Gastroesophageal sphincter (tissue), 3 donors: ENCODE results near the gene ZSWIM4.

Experiments used
- CTCF ChIP-seq, 4 experiments: fragments of 200-600 bp in 2 of 4; fragments of 450-650 bp in 2 of 4; sonication (generic) in 1 of 4; IDR thresholded peaks; one replicate each; pipeline ENCODE4 v1.5.1; 2017 to 2019; ENCODE audit warnings: antibody characterized with exemption in 4 of 4, mild to moderate bottlenecking in 2 of 4, moderate library complexity in 2 of 4
- EP300 ChIP-seq: sonication (generic); formaldehyde crosslinking; IDR thresholded peaks from one replicate; pipeline ENCODE4 v1.6.1; 2017; ENCODE audit warnings: antibody characterized with exemption, mild to moderate bottlenecking
- POLR2A ChIP-seq, 2 donors: fragments of 450-650 bp; IDR thresholded peaks; one replicate each; pipeline ENCODE4 v1.6.1; 2017; ENCODE audit warnings: antibody characterized with exemption in 2 of 2, mild to moderate bottlenecking in 2 of 2, moderate library complexity in 1 of 2

- TF ChIP-seq CTCF (IDR thresholded peaks at IDR 0.05), result peak in 3 of 4 experiments; percentile 63 to 80 (median 69)
- no peak for TF ChIP-seq POLR2A (IDR thresholded peaks at IDR 0.05)
- no peak for TF ChIP-seq EP300
These were observed 10.4 kb upstream of the ZSWIM4 start for GRCh38 chr19:13784731-13785452.
